Loucy (cell line): Measurements from ENCODE around the gene SOBP.

ENCODE experiments used
- EZH2phosphoT487 ChIP-seq: fragments of 200-600 bp; IDR thresholded peaks from 2 replicates; pipeline ENCODE4 v1.6.1; 2018; ENCODE audit warnings: antibody characterized with exemption, mild to moderate bottlenecking, moderate library complexity, borderline replicate concordance
- TF ChIP-seq, protein P1 (sequence below): fragments of 200-600 bp; sonication (generic); conservative IDR thresholded peaks from 2 replicates; pipeline ENCODE4 v1.5.1; 2014; ENCODE audit warnings: mild to moderate bottlenecking, antibody characterized with exemption, low read length

DNA sequence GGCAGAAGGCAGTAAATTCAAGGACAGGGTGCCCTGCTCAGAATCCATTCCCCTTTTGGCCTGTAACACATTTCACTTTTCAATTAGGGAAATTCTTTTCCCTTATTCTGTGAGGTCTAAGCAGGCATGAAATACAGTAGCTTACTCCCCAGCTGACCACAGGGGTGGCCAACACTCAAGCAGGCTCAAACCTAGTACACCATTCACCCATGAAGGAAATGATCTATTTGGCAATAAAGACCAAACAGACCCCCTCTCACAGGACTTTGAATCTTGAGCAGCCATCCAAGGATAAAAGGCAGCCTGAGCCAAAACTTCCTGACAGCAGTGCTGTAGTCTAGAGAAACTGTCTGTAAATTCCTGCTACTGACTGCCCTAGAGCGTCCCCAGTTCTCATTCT, 48.2 kb upstream of the SOBP start:
- TF ChIP-seq, protein P1, sequence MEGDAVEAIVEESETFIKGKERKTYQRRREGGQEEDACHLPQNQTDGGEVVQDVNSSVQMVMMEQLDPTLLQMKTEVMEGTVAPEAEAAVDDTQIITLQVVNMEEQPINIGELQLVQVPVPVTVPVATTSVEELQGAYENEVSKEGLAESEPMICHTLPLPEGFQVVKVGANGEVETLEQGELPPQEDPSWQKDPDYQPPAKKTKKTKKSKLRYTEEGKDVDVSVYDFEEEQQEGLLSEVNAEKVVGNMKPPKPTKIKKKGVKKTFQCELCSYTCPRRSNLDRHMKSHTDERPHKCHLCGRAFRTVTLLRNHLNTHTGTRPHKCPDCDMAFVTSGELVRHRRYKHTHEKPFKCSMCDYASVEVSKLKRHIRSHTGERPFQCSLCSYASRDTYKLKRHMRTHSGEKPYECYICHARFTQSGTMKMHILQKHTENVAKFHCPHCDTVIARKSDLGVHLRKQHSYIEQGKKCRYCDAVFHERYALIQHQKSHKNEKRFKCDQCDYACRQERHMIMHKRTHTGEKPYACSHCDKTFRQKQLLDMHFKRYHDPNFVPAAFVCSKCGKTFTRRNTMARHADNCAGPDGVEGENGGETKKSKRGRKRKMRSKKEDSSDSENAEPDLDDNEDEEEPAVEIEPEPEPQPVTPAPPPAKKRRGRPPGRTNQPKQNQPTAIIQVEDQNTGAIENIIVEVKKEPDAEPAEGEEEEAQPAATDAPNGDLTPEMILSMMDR = no peak
- no peak for TF ChIP-seq EZH2phosphoT487
